CD4-positive, alpha-beta T cell treated with Interleukin-2 at 100 ng/mL for 4 hours (primary cell): ENCODE results near the gene RPLP1.
"Not testable (repeated sequence)": the region's sequence is repeated elsewhere in the genome, so short reads cannot be mapped to it uniquely, and the experiment has no call there.

Experiments
- DNase-seq: peaks from one replicate; pipeline ENCODE4 v3.0.0-alpha.2; 2020; ENCODE audit warnings: low spot score

The RPLP1 gene

DNA sequence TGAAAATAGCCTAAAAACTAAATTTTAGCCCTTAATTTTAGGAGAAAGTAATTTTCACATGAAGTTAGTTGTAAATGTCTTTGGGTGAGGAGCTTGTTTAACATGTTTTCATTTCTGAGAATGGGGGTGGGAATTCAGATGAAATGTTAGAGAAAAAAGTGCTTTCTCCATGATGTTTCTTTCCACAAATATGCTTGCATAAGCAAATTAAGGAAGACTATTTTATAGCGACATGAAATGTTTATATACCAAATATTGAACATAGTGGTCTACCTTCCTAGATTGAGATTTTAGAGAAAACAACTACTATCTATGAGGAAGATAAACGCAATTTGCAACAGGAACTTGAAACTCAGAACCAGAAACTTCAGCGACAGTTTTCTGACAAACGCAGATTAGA lies 13.0 kb upstream of the RPLP1 start:
- DNase-seq, result no peak

DNA sequence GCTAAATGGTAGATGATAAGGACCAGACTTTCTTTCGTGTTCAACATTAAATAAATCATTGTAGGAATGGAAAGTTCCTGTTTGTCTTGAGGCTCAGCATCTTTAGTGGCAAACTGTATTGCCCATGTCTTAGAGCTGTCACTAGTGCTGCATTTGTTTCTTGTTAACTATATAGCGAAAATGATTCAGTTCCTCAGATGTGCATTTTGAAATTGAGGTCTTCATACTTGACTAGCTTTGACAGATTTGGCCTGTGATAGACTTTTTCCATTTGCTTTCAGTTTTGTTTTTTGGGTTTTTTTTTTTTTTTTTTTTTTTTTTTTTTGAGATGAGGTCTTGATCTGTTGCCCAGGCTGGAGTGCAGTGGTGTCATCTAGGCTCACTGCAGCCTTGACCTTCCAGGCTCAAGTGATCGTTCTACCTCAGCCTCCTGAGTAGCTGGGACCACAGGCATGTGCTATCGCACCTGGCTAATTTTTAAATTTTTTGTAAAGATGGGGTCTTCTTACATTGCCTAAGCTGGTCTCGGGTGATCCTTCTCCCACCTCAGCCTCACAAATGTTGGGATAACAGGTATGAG lies 9.5 kb upstream of the RPLP1 start:
- DNase-seq, result no peak

DNA sequence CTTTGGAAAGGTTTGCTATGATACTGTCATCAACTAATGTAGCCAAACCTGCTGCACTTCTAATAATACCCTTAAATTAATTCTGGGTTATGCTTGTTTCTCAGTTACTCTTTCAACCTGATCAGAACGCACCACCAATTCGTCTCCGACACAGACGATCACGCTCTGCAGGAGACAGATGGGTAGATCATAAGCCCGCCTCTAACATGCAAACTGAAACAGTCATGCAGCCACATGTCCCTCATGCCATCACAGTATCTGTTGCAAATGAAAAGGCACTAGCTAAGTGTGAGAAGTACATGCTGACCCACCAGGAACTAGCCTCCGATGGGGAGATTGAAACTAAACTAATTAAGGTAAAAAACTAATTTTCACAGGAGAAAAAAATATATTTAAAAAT lies 7.9 kb upstream of the RPLP1 start:
- no peak for DNase-seq

DNA sequence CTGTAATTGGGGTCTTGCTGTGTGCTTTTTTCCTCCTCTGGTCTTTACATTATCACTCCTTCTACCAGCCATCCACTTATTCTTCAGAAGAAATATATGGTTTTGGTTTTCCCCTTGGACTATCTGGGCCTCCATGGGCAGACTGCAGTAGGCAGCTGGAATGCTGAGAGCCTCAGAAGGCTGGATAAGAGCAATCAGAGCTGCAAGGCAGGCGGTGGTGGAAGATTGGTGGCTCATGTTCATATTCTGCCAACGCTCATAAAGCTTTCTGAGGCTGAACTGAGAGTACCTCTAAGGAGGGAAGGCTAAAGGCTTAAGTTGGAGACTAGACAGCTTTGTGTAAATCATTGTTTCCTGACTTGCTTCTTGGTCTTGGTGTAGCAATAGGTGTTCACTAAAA lies 5.7 kb upstream of the RPLP1 start:
- DNase-seq, result no peak

DNA sequence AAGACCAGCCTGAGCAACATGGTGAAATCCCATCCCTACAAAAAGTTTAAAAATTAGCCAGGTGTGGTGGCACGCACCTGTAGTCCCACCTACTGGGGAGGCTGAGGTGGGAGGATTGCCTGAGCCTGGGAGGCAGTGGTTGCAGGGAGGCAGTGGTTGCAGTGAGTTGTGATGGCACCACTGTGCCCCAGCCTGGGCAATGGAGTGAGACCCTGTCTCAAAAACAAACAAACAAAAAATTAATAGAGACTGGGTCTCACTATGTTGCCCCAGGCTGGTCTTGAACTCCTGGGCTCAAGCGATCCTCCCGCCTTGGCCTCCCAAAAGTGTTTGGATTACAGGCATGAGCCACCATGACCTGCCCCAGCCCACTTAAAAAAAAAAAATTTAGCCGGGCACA lies 2.4 kb upstream of the RPLP1 start:
- DNase-seq, result not testable (repeated sequence)

DNA sequence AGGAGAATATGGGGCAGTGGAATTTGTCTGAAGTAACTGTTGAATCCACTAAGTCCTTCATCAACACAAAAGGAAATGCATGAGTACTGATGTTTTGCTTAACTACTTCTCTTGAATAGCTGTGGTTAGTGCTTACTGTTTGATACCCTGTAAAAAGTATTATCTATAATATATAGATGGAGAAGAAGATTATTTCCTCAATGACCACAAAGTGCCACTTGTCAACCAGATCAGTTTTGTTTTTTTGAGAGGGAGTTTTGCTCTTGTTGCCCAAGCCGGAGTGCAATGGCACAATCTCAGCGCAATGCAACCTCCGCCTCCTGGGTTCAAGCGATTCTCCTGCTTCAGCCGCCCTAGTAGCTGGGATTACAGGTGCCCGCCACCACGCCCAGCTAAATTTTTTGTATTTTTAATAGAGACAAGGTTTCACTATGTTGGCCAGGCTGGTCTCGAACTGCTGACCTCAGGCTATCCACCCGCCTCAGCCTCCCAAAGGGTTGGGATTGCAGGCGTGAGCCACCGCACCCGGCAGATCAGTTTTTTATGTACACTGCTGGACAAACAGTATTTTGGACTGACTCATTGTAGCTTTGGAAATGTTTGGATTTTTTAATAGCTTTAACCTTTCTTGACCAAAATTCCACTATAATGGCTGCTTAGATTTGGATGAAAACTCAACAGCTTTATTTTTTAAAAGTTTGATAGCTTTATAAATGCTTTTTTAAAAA lies 1.5 kb upstream of the RPLP1 start:
- no peak for DNase-seq

DNA sequence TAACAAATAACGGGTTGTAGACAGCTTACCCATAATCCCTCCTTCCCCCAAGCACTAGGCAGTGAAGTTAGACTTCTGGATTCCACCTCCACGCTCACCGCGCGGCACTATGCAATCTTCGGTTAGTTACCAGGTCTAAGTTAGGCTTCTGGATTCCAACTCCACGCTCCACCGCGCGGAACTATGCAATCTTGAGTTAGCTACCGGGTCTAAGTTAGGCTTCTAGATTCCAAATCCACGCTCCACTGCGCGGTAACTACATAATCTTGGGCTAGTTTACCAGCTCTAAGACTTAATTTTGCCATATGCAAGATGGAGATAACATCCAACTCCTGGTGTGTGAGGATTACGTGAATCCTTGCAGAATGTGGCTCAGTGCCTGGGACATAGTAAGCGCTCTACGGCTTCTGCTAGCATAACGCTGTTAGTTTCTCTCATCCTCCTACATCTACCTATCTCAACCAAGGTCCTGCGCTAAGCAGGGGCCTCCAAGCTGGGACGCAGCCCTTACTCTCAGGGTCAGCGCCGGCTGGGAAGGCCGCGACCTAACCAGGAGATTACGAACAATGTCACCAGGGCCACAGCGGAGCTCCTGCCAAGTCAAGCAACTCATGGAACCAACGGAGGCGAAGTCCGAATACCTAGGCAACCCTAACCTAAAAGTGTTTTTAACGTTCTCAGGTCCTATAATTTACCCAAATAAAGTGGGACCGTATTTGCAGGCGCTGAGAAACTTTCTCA lies 497 bp upstream of the RPLP1 start:
- DNase-seq, result no peak

DNA sequence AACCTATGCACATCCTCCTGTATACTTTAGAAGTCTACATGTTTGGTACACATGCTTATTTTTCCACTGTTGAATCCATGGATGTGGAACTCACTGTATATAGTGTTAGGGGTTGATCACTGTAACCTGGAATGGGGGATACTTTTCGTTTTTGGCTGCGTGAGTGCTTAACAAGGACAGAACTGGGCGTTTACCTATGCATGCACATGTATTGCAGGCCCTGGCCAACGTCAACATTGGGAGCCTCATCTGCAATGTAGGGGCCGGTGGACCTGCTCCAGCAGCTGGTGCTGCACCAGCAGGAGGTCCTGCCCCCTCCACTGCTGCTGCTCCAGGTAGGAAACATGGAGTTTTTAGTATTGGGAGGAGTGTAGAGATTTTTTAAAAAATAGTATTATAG lies 2.3 kb downstream of the RPLP1 start:
- no peak for DNase-seq

DNA sequence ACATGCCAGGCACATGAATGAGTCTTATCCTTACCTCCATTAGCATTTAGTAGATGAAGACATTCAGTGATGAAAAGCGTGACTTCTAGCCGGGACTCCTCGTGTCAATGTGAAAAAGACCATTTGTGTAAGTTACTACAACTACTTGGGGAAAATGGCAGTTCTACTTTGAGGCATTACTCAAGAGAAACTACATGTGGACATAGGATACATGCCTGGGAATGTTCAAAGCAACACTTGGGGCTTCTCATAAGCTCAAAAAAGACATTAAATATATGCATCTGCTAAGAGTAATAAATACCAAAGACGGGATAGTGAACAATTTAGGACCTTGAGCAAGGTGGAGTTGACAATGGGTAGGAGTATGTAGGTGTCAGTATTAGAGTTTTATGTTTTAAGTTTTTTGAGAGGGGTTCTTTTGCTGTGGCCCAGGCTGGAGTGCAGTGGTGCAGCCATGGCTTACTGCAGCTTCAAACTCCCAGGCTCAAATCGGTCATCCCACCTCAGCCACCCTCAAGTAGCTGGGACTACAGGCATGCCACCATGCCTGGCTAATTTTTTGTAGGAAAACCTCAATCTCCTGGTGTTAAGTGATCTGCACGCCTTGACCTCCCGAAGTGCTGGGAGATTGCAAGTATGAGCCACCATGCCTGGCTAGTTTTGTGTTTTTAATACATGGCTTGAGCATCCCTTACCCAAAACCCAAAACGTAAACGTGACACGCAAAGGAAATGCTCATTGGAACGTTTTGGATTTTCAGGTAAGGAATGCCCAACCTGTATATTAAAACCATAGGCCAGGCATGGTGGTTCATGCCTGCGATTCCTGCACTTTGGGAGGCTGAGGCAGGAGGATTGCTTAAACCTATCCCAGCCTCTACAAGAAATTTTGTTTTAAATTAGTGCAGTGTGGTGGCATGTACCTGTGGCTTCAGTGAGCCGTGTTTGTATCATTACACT lies 3.9 kb downstream of the RPLP1 start:
- no peak for DNase-seq

DNA sequence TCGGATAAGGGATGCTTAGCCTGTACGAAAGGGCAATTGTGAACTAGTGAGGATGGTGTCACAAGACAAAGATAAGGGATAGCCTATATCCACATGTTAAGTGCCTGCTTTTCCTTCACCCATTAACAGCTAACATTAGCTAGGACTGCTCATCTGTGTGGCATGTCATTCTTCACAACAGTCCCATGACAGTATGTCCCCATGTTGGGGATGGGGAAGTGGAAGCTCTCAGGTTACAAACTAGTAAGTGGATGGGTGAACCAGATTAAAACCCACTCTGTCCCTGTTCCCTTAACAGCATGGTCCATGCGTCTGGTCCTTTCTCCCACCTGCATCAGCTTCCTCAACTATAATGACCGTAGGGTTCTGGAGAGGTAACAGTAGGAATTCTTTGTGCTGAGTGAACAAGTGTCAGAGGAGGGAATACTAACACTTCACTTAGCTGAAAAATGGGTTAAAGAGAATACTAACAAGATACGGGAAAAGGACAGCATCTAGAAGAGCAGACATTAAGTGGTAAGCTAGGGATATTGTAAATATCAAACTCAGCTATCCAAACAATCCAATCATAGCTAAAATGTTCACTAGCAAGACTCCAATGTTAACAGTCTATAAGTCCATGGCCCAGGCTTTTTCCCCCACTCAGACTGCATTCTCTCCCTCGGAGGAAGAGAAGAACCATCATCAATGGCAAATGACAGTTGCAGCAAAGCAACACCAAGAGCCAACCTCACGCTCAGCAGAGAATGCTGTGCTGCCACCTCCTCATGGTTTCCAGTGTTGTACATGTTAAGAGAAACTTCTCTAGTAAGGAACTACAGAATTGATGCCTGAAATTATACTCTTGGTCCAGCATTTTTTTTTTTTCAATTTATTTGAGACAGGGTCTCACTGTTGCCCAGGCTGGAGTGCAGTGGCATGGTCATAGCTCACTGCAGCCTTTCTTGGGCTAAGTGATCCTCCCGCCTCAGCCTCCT lies 5.0 kb downstream of the RPLP1 start:
- no peak for DNase-seq

DNA sequence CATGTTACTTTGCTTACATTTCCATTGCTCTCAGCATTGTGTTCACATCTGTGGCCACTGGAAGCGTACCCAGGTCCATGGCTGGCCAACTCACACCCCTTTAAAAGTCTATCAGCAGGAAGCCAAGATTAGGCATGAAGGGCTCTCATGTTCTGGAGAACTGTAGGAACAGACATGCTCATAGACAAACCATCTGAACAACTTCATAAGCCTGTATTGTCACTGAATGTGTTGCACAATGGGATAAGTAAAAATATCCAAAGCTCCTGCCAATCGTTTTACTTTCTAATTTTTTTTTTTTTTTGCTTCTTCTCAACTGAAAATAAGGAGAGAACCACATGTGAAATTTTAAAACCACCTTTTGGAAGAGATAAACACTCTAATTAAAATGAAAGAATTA lies 6.4 kb downstream of the RPLP1 start:
- no peak for DNase-seq

DNA sequence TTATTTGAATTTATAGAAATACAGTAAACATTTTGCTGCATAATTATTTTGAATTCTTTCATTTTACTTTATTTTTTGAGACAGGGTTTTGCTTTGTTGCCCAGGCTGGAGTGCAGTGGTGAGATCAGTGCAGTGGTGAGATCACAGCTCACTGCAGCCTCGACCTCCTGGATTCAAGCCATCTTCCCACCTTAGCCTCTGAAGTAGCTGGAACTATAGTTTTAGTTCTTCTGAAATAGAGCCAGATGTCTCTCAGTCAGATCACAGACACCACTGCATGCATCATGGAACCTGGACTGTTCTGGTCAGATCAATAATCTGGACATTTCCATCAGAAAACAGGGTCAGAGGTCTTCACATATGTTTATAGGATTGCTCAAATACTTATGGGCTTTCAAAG lies 7.9 kb downstream of the RPLP1 start:
- DNase-seq, result no peak

DNA sequence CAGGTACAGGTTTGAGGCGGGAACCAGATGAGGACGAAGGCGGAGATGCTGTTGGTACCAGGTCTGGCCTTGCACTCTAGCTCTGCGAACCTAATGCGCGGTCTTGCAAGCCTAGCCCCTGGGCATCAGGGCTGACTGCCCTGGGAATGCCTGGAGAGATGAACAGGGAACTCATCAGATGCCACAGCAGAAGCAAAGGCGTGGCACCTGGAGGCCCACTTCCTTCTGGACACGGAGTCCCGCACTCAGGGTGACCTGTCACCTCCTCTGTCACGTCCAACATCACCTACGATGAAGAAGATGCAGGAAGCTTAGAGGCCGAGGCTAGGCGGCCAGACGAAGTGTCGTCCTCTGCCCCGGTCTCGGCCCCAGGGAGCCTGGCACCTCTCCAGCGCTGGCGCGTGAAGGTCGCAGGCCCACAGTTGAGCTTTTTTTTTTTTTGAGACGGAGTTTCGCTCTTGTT lies 9.4 kb downstream of the RPLP1 start:
- no peak for DNase-seq

DNA sequence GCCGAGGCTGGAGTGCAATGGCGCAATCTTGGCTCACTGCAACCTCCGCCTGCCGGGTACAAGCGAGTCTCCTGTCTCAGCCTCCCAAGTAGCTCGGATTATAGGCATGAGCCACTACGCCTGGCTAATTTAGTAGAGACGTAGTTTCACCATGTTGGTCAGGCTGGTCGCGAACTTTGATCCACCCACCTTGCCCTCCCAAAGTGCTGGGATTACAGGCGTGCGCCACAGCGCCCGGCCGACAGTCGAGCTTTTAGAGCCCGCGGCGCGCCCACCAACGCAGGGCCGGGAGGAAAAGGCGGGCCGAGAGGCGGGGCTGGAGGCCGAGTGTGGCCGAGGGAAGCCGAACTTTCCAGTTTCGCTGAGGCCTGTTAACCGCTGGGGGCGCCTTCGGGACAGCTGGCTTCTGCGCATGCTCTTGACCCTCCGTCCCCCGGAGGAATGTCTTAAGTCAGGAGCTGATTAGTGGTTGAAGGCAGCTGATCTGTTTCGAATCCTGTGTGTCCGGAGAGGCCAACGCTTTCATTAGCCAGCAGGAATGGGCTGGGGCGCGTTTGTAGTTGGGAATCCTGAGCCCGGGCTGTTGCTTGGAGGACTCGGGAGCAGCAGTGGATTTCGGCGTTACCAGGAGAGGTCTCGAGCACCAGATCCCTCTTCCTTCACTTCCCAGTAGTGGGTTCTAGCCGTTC lies 10.0 kb downstream of the RPLP1 start:
- DNase-seq, result peak; percentile 95

DNA sequence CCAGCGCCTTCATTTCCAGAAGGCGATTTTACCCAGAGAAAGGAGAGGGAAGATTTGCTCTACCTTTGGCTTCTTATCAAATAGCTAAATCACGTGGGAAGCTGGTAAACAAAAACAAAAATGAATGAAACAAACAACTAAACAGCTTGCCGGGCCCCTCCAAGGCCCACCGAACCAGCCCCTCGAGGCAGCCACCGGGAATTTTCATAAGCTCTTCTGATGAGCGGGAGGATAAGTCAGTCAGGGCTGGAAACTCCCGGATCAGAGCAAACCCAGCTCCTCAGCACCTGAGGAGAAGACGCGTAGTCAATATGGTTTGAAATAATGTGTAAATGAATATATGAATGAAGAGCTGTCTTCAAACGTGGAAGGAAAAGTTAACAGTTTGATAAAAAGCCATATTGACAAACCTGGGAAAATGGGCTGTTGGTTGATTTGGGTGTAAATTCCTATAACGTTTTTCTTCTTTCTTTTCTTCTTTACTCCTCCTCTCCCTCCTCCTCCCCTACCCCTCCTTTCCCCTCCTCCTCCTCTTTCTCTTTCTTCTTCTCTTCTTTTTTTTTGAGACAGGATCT lies 10.7 kb downstream of the RPLP1 start:
- no peak for DNase-seq

DNA sequence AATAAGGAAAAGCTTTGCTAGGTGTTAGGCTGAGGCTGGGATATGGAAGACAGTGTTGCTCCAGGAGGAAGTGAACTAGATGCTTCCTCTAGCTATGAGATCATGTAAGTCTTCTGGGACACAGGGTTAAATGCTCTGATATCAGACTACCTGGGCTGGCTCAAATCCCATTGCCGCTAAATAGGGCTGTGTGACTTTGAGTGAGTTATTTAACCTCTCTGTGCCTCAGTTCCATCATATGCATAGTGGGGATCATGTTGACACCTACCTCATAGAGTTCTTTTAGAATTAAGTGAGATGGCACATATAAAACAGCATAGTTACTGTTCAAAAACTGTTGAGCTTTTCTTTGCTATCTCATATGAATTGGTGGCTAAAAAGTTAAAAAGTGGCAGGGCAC lies 12.6 kb downstream of the RPLP1 start:
- no peak for DNase-seq

DNA sequence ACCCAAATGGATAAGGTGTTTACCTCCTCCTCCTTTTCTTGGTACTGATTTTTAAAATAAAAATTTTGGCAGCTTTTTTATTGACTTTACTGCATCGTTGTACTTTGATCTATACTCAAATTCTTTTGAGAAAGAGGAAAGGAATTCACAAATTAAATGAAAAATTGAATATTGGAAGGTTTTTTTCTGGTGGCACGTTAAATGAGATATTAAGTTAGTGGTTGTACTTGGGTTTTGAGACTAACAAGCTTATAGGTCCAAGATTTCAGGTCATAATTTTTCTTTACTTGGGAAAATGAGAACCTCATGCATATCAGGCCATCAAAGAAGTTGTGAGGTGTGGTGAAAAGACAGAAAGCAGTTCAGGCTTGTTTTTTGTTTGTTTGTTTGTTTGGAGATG lies 14.1 kb downstream of the RPLP1 start:
- DNase-seq, result no peak

DNA sequence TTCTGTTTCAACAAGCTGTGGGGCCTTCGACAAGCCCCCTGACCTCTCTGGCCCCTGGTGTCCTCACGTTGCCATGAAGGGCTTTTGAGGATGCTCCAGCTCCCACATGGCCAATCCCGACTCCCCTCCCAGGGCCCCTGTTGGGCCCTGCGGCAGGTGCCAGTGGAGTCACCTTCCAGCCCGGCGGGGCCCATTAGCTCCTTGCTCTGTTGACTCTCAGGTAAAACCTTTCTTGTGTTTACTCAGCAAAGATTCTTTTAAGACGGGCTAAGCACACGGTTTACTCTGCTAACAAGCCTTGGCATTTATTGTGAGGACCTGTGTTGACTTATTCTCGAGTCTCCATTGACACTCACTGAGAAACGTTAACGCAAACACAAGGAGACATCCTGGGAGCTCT lies 15.0 kb downstream of the RPLP1 start:
- DNase-seq, result no peak

DNA sequence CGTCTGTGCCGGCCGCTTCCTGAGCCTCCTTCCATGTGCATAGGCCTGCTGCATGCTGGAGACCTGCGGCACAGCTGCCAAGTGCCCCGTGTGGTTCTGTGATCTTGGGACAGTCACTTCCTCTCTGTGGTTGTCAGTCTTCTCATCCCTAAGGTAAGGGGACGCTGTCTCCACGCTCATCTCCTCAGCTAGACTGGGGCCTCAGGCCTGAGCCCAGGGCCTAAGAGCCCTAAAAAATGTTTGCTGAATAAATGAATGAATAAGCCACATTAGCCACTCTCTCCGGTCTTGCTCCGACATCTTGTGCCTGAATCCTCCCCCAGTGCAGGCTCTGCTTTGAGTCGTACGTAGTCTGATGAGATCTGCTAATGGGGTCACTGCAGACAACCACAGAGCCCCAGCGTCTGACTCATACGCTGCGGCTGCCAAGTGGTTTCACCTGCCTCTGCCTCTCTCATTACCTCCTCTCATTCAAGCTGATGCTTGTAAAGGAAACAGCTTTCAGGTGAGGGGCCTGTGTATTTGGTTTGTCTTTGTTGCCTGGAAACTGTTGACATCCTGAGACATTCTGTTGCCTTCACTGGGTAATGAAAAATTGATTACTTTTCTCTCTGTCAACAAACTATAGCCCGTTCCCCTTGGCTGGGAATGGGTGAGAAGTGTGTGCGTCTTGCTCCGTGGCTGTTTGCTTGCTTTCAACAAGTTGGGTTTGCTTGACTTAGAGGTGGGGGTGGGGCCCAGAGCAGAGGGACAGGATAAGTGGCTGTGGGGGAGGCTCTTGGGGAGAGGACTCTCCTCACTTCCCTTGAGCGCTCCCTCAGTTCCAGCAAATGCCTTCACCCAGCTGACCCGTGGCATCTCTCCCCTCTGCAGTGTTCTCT lies 15.9 kb downstream of the RPLP1 start:
- peak; percentile 95 for DNase-seq
